Activated CD4-positive, alpha-beta T cell treated with anti-CD3 and anti-CD28 coated beads for 24 hours (primary cell): ENCODE results near the gene FAM219B.
"Not testable (repeated sequence)": the region's sequence is repeated elsewhere in the genome, so short reads cannot be mapped to it uniquely, and the experiment has no call there.

Experiments
- DNase-seq, 2 donors: peaks; one replicate each; pipeline ENCODE4 v3.0.0-alpha.2; 2020; ENCODE audit warnings: low read depth in 2 of 2

The FAM219B gene

DNA sequence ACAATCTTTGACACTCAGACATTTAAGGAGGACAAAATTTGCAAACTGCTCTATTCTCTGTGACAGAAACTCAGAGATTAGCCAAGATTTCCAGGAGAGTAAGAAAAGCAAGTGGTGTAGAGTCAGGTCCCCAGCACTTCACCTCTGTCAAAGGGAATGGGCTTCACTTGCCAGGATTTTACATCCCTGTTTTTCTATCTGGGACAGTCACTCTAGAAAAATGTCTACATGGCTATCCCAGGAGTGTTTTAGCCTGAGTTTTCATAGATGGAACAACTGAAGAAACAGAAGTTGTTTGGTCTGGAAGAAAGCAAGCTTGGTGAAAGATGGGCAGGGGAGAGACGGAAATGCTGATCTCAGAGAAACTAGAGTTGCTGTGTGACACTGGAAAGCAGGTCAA lies 3.0 kb downstream of the FAM219B start:
- no peak for DNase-seq

- no peak for DNase-seq
Observed at GRCh38 chr15:74902295-74903075, 4.2 kb downstream of the FAM219B start.

DNA sequence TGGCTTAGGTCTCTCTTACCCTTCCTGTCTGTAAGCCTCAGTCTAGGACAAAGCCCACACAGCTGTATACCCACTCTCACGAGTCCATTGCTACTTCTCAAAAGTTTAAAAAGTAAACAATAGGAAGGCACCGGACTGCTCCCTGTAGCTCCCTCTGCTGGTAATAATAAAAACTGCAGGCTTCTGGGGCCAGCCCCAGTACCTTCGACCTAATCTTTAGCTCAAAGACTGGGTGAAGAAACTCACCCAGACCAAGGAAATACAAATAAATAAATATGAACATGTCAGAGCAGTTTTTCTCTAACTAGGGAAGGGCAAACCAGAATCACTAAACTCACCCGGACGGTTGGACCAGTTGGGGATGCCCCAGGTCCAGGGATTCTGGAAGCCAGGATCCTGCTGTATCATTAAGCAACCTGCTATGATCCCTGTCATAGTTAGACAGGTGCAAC lies 5.0 kb downstream of the FAM219B start:
- peak; percentile 45 to 47 for DNase-seq

DNA sequence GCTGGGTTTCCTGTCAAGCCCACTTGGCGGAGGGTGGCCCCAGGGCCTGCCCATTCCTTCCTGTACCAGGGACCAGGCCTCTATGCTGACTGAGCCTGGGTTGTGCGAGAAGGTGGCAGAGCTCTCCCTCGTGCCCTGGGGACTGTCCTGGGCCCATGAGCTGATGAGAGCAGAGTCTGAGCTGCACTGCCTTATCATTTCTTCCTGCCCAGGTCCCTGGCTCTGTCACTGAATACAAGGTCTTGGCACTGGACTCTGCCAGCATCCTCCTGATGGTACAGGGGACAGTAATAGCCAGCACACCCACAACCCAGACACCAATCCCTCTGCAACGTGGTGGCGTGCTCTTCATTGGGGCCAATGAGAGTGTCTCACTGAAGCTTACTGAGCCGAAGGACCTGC lies 9.3 kb downstream of the FAM219B start:
- DNase-seq: no peak

DNA sequence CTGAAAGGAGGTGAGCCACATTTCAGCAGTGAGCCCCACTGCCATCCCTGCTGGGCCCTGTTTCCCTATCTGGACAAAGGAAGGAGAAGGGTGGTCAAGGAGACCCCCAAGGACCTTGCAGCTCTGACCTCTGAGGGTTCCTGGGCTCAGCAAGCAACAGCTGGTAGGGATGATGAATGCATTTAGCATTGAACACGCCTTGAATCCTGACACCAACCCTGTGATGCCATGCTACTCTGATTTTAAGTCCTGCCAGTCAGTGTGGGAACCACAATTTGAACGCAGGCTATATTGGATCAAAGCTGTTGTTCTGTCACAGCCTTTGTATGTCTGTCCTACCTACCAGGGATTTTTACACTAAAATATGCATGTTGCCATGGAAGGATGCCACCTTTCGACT lies 10.3 kb downstream of the FAM219B start:
- no peak for DNase-seq

DNA sequence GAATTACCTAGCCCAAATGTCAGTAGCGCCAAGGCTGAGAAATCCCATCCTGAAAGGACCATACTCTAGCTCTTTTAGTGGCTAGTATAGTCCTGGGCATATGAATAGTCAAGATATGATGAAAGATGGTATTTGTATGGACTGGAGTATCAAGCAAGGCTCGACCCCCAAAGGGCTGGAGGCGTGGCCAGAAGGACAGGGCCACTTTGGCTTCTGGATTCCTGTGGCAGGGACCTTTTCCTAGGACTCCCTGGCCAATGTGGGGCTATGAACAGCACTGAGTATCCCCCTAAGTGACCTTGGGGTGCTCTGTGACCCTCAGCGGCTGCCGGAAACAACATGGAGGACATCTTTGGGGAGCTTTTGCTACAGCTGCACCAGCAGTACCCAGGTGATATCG lies 10.8 kb downstream of the FAM219B start:
- DNase-seq: no peak

GRCh38 chr15:74894383-74894782 lies 12.3 kb downstream of the FAM219B start:
- DNase-seq: not testable (repeated sequence)

DNA sequence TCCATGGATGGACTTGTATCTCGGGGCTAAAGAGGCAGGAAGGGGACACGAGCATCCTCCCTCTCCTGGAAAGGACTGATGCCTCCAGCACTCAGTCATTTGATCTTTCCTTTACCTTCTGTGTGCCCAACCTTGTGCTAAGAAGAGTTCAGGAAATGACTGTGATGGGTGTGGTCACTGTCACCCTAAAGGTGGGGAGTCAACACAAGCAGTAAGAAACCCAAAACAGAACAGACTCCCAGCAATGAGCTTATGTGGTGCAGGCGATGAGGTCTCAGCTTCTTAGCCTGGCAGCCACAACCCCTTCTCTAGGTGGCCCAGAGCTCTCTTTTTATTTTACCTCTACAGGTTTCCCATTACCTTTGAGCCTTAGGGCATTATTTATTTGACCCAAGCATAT lies 13.0 kb downstream of the FAM219B start:
- DNase-seq: no peak

DNA sequence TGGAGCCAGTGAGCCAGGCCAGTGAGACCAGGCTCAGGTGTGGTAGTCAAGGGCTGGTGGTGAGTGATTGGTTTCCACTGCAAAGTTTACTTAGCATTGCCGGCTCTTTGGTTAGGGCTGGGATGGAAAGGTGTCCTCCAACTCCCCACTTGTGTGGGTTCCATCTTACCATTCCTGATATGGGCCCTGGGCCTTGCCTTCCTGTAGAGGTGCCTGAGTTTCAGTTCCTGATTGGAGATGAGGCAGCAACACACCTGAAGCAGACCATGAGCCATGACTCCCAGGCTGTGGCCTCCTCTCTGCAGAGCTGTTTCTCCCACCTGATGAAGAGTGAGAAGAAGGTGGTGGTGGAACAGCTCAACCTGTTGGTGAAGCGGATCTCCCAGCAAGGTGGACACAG lies 13.7 kb downstream of the FAM219B start:
- no peak for DNase-seq

- DNase-seq: no peak
Observed at GRCh38 chr15:74892313-74892712, 14.3 kb downstream of the FAM219B start.

DNA sequence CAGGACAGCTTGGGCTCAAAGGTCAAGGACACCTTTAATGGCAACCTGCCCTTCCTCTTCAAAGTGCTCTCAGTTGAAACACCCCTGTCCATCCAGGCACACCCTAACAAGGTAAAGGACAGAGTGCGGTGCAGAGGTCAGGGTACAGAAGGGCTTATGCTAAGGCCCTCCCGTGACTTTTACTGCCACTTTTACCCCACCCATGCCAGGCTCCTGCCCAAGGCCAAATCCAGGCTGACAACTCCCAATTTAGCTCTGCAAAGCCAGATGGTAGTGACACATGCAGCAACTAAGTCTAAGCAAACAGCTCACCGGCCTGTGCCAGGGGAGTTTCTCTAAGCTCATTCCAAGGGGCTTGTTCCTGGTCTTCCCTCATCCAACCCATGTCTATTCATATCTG lies 15.2 kb downstream of the FAM219B start:
- DNase-seq: no peak

- DNase-seq: no peak
Observed at GRCh38 chr15:74890665-74890960, 16.0 kb downstream of the FAM219B start.

DNA sequence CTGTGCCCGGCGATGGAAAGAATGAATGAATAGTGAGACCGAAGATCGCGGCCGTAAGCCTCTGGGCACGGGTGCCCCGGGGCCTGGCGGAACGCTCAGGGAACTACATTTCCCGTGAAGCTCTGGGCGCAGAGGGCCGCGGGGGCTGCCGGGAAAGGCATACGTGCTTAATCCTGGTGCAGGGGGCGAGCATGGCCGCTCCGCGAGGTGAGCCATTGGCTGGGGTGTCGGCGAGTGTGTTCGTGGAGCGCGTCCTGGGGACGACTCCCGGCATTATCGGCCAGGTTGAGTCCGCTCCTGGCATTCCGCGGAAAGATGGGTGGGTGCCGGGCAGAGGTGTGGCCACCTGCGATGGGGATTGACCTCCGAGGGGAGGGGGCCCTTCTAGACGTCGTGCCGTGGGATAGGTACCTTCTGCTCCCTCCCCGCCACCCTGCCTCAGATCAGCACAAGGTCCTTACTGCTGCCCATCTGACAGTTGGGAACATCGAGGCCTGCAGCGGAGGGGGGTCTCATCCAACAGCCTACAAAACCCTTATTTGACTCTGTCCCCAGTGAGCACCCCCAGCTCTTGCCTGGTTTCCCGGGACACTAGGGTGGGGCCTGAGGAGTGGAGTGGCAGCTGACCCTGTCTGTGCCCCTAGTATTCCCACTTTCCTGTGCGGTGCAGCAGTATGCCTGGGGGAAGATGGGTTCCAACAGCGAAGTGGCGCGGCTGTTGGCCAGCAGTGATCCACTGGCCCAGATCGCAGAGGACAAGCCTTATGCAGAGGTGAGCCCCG lies 16.6 kb downstream of the FAM219B start, which contains the start of gene MPI:
Gene MPI, plus strand, starts transcription at position 160 of the 782 bp plus-strand sequence. Its CDS starts 32 bp downstream, at position 192.
- peak; percentile 77 to 88 for DNase-seq

DNA sequence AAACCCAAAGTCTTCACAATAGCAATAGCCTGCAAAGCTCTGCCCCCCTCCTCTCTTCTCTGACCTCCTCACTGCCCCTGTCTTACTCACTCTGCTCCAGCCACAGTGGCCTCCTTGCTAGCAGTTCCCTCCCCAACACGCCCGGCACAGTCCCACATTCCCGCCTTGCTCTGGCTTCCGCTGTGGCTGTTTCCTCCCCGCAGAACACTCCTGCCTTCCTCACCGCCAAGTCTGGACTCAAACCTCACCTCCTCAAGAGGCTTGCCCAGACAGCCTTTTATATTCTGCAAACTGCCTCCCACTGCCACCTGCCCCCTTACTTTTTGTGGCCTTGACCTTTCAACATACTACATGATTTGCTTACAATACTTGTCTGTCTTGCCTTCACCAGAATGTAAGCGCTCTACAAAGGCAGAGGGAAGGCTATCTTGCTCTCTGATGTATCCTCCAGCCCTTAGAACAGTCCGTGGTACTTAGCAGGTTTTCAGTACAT lies 17.2 kb downstream of the FAM219B start:
- no peak for DNase-seq

GRCh38 chr15:74888716-74889115 lies 17.9 kb downstream of the FAM219B start:
- DNase-seq: no peak

- DNase-seq: not testable (repeated sequence)
Observed at GRCh38 chr15:74887537-74888193, 19.0 kb downstream of the FAM219B start.

GRCh38 chr15:74885461-74885860 lies 21.2 kb downstream of the FAM219B start:
- DNase-seq: no peak

GRCh38 chr15:74884428-74885223 lies 22.0 kb downstream of the FAM219B start:
- no peak for DNase-seq

DNA sequence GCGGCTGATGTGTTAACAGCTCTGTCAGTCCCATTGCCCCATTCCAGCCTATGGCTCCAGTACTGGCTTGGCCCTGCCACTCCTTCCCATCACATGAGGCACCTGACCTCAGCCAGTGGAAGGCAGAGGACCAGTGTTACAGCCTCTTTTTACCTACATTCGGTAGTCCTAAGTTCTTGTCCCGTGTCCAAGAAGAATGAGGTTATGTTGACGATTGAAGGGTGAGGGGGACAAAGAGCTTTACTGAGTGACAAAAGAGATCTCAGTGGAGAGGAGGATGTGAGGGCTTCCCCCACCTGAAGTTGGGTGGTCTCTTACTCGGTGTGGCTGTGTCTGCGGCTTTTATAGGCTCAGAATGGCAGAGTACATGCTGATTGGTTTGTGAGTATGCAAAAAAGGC lies 24.1 kb downstream of the FAM219B start:
- DNase-seq: no peak

- DNase-seq: no peak
Observed at GRCh38 chr15:74878273-74878672, 28.4 kb downstream of the FAM219B start.

GRCh38 chr15:74873756-74874424 lies 32.8 kb downstream of the FAM219B start:
- no peak for DNase-seq
